BJ (cell line): Measurements from ENCODE around the gene EFCAB12. TPM values are rescaled to one million over a fixed set of nuclear protein-coding genes. Genes with fewer than 3 reads are reported as not detected.
"Not testable (repeated sequence)": the region's sequence is repeated elsewhere in the genome, so short reads cannot be mapped to it uniquely, and the experiment has no call there.

Experiments
- CTCF ChIA-PET: fragments of 350-600 bp; formaldehyde crosslinking; extraction: SDS; loops from one replicate; lab custom pipeline; 2021; ENCODE audit warnings: antibody characterized with exemption, inconsistent platforms; lab: Yijun Ruan, JAX
- POLR2A ChIA-PET: fragments of 300-600 bp; sonication (Branson Sonifier 250); formaldehyde crosslinking; extraction: SDS; loops from one replicate; lab custom pipeline; 2021; ENCODE audit warnings: antibody characterized with exemption; lab: Charles Lee
- DNase-seq: peaks from one replicate; pipeline ENCODE4 v3.0.0-alpha.2; 2011; ENCODE audit warnings: low read depth
- H3K27me3 ChIP-seq: 2 replicates; pipeline ENCODE4 v1.6.0; 2011; ENCODE audit warnings: low read length; ENCODE audit not compliant: control insufficient read depth, insufficient read depth
- H3K36me3 ChIP-seq: 2 replicates; pipeline ENCODE4 v1.5.1; 2011; ENCODE audit warnings: low read length; ENCODE audit not compliant: control insufficient read depth, insufficient read depth
- H3K4me3 ChIP-seq: 2 replicates; pipeline ENCODE4 v1.5.1; 2011; ENCODE audit warnings: low read depth, mild to moderate bottlenecking, control low read depth, low read length
- polyA plus RNA-seq: library from polyadenylated mRNA; depleted of rRNA; stranded (reverse); fragments of >200 nt; gene quantifications from 2 replicates; pipeline ENCODE4 v1.2.3, GENCODE V29; 2011
- TF ChIP-seq, protein P1 (sequence below): IDR thresholded peaks from 2 replicates; pipeline ENCODE4 v1.5.1; 2011; ENCODE audit warnings: low read depth, mild to moderate bottlenecking, control low read depth, inconsistent platforms, low read length, moderate library complexity; ENCODE audit not compliant: insufficient read depth

Gene EFCAB12
- polyA plus RNA-seq, 1 experiment, result 0.02 TPM

DNA sequence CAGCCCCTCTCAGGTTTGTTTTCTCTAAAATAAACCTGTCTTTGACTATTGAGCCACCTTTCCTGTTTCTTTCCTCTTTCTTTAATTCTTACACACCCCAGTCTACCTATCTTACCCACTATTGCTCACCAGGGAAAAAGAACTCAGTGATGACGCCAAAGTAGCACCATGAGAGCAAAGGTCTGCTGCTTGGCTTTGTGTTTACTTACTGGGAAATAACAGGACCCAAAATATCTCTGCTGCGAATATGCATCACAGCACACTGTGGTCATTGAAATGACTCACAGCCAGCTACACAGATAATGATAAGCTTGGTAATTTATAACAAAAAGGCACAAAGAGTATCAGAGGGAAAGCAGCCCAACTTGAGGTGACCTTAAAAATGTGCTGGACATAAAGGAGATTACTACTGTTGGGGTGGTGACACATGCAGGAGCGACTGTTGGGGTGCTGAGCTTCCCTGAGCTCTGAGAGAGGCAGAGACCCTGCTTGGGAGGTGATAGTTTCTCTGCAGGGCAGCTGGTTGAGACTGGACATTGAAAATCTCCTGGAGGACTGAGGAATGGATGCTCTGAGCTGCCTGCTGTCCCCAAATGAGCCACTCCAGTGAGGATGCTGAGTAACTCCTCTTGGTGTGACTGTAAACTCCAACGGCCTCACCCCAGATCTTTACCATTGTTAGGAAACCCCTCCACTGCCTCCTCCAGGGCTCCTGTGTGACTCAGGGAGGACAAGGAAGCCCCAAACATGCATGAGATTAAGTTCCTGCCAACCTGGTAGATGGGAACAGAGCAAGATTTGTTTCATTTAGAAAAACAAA is 14.5 kb downstream of the EFCAB12 start:
- ChIA-PET CTCF (interaction anchor here (1.3 to 2.1 kb wide), 3 partner anchors 9 to 14 kb away, joined by 3 to 6 read pairs (median 4); no protein-coding TSS in a partner anchor), POLR2A (interaction anchor here (0.6 kb wide), 1 partner anchor 164 kb away, joined by 3 read pairs; no protein-coding TSS in a partner anchor)
- H3K4me3 ChIP-seq, result no peak overlapping the region
- no peaks in the 10 kb centered on the region for H3K27me3 ChIP-seq
- TF ChIP-seq, protein P1, sequence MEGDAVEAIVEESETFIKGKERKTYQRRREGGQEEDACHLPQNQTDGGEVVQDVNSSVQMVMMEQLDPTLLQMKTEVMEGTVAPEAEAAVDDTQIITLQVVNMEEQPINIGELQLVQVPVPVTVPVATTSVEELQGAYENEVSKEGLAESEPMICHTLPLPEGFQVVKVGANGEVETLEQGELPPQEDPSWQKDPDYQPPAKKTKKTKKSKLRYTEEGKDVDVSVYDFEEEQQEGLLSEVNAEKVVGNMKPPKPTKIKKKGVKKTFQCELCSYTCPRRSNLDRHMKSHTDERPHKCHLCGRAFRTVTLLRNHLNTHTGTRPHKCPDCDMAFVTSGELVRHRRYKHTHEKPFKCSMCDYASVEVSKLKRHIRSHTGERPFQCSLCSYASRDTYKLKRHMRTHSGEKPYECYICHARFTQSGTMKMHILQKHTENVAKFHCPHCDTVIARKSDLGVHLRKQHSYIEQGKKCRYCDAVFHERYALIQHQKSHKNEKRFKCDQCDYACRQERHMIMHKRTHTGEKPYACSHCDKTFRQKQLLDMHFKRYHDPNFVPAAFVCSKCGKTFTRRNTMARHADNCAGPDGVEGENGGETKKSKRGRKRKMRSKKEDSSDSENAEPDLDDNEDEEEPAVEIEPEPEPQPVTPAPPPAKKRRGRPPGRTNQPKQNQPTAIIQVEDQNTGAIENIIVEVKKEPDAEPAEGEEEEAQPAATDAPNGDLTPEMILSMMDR, result no peak
- peak; percentile 83 for DNase-seq
- H3K36me3 ChIP-seq, result no peaks in the 10 kb centered on the region

DNA sequence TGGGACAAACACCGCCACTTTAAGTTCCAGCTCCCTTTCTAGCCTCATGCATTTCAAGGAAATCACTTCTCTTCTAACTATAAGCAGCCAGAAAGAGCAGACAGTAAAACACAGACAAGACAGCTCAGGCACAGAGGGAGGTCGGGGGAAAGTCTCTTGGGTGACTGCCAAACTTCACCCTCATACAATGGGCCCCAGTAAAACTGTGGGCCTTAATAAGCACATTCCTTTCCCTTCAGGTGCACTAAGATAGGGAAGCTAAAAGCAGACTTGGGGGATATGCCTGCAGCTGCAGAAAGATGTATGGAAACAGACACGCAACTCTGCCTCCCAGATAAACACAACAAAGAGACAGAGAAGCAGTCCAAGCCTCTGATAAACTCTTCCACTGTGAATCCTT is 15.2 kb downstream of the EFCAB12 start:
- DNase-seq, H3K36me3 ChIP-seq, H3K27me3 ChIP-seq, H3K4me3 ChIP-seq: not testable (repeated sequence)
- POLR2A ChIA-PET, result interaction anchor here (0.6 kb wide), 1 partner anchor 163 kb away, joined by 3 read pairs; no protein-coding TSS in a partner anchor
- CTCF ChIA-PET, result interaction anchor here (1.0 to 1.6 kb wide), 4 partner anchors 8 to 443 kb away, joined by 4 read pairs; no protein-coding TSS in a partner anchor

DNA sequence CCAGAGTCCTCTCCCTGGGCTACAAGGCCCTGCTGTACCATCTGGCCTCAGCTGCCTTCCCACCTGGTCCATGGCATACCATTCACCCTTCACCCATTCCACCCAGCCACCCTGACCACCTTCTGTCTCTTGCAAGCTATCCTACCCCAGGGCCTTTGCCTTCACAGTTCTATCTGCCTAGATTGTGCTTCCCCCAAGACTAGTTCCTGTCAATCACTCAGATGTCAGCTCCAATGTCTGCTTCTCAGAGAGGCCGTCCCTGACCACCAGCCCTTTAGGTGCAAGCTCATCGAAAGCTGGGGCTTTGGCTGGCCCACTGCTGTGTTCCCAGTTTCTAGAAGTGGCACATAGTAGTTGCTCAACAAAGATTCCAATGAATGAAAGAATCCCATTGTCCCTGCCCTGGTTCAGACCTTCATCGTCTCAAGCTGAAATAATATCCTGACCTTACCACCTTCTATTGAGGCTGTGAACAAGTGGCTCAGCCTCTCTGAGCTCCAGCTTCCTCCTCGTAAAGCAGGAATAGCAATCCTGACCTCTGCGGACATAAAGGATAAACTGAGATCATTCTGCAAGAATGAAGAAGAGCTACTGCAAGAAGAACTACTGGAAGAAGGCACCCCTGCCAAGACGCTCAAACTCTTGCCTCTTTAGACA is 15.8 kb downstream of the EFCAB12 start:
- TF ChIP-seq, protein P1, result no peak
- DNase-seq, result no peak
- Histone ChIP-seq H3K36me3 (no peaks in the 10 kb centered on the region), H3K4me3 (no peak overlapping the region), H3K27me3 (no peaks in the 10 kb centered on the region)
- ChIA-PET CTCF (interaction anchor here (1.0 to 1.6 kb wide), 3 partner anchors 9 to 442 kb away, joined by 4 read pairs; no protein-coding TSS in a partner anchor), POLR2A (no interaction called here)

GRCh38 chr3:129410971-129411370 is 17.5 kb downstream of the EFCAB12 start:
- TF ChIP-seq, protein P1, result no peak
- ChIA-PET CTCF (no interaction called here), POLR2A (no interaction called here)
- H3K4me3 ChIP-seq, result no peak overlapping the region
- no peak for DNase-seq
- no peaks in the 10 kb centered on the region for H3K36me3 ChIP-seq
- no peaks in the 10 kb centered on the region for H3K27me3 ChIP-seq

DNA sequence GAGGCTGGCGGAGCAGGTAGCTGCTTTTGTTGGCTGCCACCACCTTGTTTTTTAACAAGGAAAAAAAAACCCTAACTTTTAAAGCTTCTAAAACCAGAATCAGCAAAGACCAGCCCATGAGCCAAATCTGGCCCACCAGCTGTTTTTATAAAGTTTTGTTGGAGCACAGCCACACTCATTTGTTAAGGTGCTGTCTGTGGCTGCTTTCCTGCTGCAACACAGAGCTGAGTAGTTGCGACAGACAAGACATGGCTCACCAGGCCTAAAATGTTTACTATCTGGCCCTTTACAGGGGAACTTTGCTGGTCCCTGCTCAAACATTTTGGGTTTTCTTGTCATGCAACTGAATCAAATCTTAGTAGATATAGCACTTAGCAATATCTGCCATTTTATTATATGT is 18.9 kb downstream of the EFCAB12 start:
- TF ChIP-seq, protein P1, result no peak
- H3K27me3 ChIP-seq, result no peaks in the 10 kb centered on the region
- ChIA-PET POLR2A (interaction anchor here (0.7 kb wide), 1 partner anchor 8 kb away, joined by 3 read pairs; no protein-coding TSS in a partner anchor), CTCF (interaction anchor here (0.6 to 2.0 kb wide), 3 partner anchors 10 to 26 kb away, joined by 3 to 6 read pairs (median 4); no protein-coding TSS in a partner anchor)
- no peaks in the 10 kb centered on the region for H3K36me3 ChIP-seq
- no peak overlapping the region for H3K4me3 ChIP-seq
- DNase-seq, result no peak
